Cortex of kidney (tissue), 1 donor: ENCODE measurements around the gene ABCC1.
"Not testable (repeated sequence)": the region's sequence is repeated elsewhere in the genome, so short reads cannot be mapped to it uniquely, and the experiment has no call there.

Source experiments
- DNase-seq: peaks from one replicate; lab custom pipeline; 2025; lab: John Stamatoyannopoulos, UW

ABCC1 gene

GRCh38 chr16:16141141-16141540, 191.7 kb downstream of the ABCC1 start:
- DNase-seq = no peak

- no peak for DNase-seq
Observed at GRCh38 chr16:16141784-16142396, 192.5 kb downstream of the ABCC1 start.

- DNase-seq = no peak
Observed at GRCh38 chr16:16143038-16143763, 193.8 kb downstream of the ABCC1 start.

GRCh38 chr16:16143931-16144330, 194.5 kb downstream of the ABCC1 start:
- DNase-seq = no peak

GRCh38 chr16:16144416-16144815, 195.0 kb downstream of the ABCC1 start:
- DNase-seq = no peak

GRCh38 chr16:16145286-16145685, 195.9 kb downstream of the ABCC1 start:
- DNase-seq = no peak

GRCh38 chr16:16146380-16147315, 197.2 kb downstream of the ABCC1 start:
- no peak for DNase-seq

GRCh38 chr16:16147316-16147999, 198.0 kb downstream of the ABCC1 start:
- no peak for DNase-seq

GRCh38 chr16:16148000-16148599, 198.7 kb downstream of the ABCC1 start:
- DNase-seq = not testable (repeated sequence)

- no peak for DNase-seq
Observed at GRCh38 chr16:16148755-16149154, 199.3 kb downstream of the ABCC1 start.

GRCh38 chr16:16149710-16150116, 200.3 kb downstream of the ABCC1 start:
- DNase-seq = no peak

- DNase-seq = no peak
Observed at GRCh38 chr16:16150117-16150877, 200.9 kb downstream of the ABCC1 start.

GRCh38 chr16:16150878-16151152, 201.4 kb downstream of the ABCC1 start:
- no peak for DNase-seq

- no peak for DNase-seq
Observed at GRCh38 chr16:16151315-16151714, 201.9 kb downstream of the ABCC1 start.

GRCh38 chr16:16153000-16153399, 203.6 kb downstream of the ABCC1 start:
- not testable (repeated sequence) for DNase-seq

- no peak for DNase-seq
Observed at GRCh38 chr16:16154281-16154951, 205.0 kb downstream of the ABCC1 start.

- DNase-seq = no peak
Observed at GRCh38 chr16:16155234-16155633, 205.8 kb downstream of the ABCC1 start.

- DNase-seq = no peak
Observed at GRCh38 chr16:16157166-16157565, 207.8 kb downstream of the ABCC1 start.

GRCh38 chr16:16158082-16158658, 208.8 kb downstream of the ABCC1 start:
- no peak for DNase-seq

GRCh38 chr16:16158741-16159374, 209.4 kb downstream of the ABCC1 start:
- no peak for DNase-seq
